HG03460 (cell line): Measurements from ENCODE around the gene PLCXD1.

Experiments
- ATAC-seq: cut with Tn5 transposase; IDR thresholded peaks from one replicate; pipeline ENCODE4 v1.9.1; 2021; ENCODE audit not compliant: unreplicated experiment

The PLCXD1 gene

DNA sequence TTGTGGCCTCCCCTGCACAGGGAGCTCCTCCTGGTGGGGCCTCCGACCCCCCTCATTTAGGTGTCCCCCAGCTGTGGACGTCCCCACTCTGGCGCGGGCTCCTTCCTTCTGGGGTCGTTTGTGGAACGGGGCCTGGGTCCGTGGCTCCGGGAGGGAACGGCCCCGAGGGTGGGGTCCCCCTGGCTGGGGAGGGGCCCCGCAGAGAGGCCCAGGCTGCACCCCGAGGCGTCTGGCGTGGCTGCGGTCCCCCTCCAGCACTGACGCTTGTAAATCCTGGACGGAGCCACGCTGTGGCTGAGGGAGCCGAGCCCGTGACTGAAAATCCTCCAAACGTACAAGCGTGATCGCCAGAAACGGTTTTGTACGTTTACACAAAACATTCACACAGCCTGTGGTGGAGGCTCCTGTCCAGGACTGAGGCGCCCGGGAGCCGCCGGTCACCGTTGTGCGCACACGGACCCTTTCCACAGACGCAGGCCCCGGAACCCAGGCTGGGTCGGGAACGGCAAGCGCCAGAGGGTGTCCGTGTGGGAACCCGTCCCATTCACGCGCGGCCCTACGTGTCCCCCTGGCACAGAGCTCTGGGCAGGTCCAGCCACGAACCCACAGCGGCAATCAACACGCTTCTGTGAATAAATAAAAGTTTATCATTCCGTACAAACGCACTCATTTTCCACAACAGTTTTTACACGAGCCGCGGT, 52.6 kb downstream of the PLCXD1 start:
- no peak for ATAC-seq

DNA sequence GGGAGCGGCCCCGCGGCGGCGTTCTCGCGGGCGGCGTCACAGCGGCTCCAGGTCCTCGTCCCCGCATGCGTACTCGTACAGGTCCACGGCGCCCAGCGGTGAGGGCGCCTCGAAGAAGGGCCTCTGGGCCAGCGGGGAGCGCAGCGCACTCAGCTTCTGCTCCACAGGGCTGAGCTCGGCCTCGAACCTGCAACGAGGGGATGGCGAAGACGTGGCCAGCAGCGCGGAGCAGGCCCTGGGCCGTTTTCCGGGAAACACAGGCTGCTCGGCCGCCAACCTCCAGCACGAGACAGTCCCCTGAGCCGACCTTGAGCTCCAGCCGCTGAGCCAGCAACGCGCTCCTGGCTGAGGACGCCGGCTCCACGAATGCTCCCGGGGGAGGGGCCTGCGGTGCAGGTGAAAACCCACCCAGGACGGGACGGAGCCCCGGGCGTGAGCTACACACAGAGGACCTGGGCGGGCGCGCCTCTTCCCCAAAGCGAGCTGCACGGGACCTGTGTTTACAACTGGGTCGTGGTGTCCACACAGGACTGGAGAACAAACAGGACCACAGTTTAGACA, 53.2 kb downstream of the PLCXD1 start:
- ATAC-seq = no peak

DNA sequence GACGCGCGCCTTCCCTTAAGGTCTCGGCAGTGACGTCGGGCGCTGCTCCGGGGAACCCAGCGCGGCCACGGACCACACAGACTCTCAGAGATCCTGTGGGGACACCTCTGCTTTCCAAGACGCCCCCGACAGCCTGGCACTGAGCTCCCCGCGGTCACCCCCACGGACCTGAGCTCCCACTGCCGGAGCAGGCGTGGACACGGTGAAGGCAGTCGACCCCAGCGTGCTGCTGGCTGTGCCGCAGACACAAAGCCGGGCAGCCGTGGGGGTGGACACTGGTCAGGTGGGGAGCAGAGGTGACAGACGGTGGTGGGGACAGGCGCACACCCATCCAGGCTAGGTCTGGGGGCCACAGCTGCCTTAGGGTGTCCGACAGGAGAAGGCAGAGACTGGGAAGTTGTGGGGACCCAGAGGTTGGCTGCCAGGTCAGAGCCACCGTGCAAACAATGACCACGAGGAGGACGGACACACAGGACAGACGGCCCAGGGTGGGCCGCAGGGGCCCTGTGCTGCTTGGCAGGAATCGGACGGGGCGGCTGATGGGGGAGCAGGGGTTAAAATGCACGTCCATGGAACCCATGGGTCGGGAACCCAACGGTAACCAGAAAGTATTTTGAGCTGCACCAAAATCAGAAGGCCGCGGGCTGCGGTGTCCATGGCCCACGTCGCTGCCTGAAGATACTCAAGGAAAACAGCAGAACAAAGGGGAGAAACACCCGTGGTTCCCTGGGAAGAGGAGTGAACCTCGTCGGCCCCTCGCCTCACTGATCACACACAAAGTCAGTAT, 54.0 kb downstream of the PLCXD1 start:
- no peak for ATAC-seq

DNA sequence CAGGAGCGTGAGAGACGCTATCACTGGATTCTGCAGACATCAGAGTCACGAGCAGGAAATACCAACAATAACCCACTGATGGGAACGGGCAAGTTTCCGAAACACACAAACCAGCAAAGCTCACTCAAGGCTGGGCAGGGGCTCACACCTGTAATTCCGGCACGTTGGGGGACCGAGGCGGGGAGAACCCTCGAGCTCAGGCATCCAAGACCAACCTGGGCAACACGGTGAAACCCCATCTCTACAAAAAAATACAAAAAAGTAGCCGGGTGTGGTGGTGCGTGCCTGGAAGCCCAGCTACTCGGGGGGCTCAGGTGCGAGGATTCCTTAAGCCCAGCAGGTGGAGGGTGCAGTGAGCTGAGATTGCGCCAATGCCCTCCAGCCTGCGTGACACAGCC, 54.6 kb downstream of the PLCXD1 start:
- no peak for ATAC-seq

DNA sequence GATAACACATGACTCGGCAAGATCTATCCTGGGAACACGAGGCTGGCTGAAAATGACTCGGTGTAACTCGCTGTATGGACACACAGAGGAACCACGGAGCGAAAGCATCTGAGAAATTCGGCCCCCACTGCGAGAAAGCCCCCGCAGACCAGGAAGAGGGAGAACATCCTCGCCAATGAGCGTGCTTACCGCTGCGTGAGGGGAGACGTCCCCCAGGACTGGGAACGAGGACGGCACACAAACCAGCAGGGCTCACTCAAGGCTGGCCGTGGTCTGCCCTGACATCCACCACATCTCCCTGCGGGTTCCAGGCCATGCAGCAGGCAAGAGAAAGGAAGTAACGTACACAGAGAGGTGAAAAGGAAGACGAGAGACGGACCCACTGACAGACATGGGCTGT, 55.0 kb downstream of the PLCXD1 start:
- ATAC-seq = no peak

DNA sequence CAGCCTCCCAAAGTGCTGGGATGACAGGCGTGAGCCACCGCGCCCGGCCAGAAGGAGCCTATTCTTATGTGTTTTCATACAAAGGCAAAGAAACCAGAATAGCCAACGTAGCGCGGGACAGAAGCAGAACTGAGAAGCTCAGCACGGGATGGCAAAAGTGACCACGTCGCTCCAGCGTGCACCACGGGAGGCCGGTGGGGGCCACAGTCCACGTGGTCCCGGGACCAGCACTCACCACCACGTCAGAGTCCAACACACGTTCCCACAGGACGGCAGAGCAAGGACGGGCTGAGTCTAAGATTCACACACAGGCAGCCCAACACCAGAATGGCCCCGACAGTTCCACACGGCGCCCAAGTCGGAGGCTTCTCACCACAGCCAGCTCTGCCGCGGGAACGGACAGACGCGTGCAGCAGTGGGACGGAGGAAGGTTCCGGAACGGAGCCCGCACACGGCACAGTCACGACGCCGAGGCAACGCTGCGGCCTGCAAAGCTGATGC, 56.2 kb downstream of the PLCXD1 start:
- ATAC-seq = no peak

DNA sequence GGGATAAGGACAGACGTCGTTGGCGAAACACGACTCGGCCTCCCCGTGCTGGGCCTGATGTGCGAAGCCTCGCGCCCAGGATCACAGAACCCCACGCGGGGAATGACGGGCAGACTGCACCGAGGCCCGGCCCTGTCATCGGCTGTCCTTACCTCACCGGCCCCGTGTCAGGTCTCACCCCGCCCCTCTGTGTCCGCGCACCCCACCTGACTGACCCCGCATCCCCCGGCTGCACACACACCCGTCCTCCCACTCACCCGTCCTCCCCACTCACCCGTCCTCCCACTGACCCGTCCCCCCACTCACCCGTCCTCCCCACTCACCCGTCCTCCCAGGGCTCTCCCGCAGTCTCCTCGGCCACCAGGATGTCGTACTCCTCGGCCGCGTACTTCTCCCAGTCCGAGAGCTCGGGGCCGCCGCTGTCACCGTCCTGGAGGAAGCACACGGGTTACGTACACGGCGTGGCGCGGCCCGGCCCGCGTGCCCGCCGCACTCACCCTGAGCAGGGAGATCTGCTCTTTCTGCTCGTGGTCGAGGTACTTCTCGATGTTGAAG, 57.2 kb downstream of the PLCXD1 start:
- no peak for ATAC-seq

DNA sequence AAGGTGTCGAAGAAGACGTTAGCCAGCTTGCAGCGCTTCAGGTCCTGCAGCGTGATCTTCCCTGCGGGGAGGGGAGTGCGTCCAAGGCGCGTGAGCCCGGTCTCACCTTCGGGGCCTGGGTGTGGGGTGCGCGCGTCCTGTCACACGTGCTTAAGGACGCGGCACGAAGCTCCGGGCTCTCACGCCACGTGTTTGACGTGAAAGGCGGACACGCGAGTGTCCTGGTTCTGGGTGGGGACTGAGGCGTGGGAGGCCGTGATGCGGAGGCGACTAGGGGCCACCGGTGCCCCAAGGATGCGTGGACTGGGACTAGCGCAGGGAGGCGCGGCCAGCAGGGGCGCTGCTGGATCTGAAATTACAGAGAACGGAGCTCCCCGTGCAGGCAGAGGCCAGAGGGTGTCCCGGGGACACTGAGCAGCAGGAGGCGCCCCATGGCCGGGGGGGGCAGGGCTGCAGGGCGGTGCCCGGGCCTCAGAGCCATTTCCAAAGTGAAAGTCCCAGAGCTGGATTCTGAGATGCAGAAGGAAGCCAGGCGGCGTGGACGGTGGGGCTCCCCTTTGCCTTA, 57.7 kb downstream of the PLCXD1 start:
- ATAC-seq = no peak

DNA sequence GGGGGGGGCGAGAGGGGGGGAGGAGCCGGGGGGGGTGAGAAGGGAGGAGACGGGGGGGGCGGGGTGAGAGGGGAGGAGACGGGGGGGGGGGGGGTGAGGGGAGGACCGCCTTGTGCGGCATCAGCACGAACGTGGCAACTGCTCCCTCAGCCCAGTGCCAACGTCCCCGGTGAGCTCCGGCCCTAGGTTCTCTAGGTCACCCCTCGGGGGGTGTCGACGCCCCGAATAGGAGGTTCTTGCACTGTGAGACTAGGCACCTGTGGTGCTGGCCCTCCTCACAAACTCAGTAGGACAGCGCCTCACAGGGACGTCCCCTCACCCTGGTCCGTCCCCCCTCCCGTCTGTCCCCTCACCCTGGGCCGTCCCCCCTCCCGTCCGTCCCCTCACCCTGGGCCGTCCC, 58.9 kb downstream of the PLCXD1 start:
- no peak for ATAC-seq

DNA sequence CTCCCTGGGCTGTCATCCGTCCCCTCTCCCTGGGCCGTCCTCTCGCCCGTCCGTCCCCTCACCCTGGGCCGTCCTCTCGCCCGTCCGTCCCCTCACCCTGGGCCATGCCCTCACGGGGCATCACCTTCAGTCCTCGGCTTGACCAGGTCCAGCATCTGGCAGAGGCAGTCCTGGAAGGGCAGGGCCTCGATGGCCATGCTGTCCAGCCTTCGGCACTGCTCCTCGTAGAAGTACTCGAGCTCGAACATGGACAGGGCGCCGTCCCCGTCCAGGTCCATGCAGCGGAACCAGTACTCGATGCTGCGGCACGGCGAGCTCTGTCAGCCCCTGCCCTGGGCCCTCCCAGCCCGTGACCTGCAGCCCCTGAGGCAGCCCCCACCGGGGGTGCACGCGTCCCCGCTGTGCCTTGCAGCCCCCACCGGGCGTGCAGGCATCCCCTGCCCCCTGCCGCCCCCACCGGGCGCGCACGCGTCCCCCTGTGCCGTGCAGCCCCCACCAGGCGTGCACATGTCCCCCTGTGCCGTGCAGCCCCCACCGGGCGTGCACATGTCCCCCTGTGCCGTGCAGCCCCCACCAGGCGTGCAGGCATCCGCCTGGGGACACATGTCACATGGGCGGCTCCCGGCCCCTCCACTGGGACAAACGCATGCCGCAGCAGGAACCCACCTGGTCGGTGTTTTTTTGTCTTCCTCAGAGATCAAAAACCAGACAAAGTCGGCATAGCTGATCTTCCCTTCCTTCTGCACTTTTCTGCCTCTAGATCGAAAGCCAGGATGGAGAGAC, 59.7 kb downstream of the PLCXD1 start:
- no peak for ATAC-seq

DNA sequence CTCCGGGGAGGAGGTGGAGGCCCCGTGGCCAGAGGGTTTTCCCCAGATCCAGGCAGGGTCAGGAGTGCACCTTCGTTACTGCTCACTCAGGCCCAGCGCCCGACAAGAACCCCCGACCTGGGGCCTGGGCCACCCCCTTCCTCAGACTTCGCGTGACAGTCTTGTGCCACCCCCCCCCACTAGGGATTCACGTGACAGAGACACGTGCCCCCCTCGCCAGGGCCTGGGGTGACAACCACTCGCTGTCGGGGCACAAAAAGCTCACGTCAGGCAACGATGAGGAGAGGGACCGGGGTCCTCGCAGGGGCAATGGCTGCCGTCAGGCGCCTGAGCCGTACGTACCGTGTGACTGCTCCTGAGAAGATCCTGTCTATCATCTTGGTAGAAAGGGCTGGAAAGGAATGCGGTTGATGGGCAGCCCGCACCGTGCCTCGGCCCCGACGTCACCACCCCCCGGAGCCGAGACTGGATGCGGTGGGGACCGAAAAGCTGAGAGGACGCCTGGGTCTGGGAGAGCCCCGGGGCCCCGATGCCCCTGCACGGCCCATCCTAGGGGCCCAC, 60.4 kb downstream of the PLCXD1 start:
- ATAC-seq = no peak

DNA sequence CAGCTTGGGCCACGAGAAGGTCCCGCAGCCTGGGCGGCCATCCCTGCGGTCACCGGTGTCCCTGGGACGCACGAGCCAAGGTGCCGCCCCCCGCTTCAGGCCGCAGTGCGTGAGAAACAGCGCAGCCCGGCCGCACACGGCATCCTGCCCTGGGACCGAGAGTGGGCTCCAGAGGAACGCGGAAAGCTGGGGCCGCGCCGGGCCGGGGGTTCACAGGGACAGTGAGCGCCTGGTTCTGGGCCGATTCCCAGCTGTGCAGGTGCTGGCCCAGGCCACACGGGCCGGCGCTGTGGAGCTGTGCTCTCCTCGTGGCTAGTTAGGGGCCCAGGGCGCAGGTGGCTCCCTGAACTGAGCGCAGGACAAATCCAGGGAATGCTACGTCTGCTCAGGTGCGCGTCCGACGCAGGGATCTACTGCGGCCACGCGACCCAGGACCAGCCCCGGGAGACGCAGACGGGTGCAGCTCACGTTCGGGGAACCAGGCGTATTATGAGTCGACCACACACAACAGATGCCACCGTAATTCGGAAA, 63.3 kb downstream of the PLCXD1 start:
- no peak for ATAC-seq

DNA sequence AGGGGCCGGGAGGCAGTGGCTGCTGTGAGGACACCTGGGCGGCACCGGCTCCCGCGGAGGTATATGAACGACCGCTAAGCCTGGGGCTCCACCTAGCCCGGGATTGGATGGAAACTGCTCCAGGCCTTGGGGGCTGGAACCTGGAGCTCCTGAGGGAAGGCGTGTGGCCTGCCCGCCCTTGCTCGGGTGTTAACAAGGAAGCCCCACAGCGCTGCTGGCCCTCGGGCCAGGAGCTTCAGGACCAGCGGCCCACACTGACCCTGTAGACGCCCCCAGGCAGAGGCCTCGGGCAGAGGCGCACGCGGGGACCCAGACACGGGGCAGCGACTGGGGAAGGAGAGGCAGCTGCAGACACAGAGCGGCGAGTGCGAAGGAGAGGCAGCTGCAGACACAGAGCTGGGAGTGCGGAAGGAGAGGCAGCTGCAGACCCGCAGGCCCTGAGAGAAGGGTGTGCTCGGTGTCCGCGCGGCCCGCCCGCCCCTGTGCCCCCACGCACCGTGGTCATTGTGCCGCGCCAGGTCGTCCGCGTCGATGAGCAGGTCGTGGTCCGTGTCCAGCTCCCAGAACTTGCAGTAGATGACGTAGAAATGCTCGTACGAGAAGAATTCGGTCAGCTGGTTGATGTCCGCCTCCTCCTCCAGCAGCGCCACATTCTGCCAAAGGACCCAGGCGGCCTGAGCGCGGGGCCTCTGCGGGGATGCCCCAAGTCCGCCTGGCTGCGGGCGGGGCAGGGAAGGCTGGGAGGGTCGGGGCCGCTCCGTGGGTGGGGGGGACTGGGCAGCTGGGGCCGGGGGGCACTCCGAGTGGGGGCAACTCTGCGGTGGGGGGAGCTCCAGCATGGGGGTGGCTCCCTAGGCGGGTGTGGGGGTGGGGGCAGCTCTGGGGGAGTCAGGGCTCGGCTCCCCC, 64.1 kb downstream of the PLCXD1 start:
- ATAC-seq = no peak

DNA sequence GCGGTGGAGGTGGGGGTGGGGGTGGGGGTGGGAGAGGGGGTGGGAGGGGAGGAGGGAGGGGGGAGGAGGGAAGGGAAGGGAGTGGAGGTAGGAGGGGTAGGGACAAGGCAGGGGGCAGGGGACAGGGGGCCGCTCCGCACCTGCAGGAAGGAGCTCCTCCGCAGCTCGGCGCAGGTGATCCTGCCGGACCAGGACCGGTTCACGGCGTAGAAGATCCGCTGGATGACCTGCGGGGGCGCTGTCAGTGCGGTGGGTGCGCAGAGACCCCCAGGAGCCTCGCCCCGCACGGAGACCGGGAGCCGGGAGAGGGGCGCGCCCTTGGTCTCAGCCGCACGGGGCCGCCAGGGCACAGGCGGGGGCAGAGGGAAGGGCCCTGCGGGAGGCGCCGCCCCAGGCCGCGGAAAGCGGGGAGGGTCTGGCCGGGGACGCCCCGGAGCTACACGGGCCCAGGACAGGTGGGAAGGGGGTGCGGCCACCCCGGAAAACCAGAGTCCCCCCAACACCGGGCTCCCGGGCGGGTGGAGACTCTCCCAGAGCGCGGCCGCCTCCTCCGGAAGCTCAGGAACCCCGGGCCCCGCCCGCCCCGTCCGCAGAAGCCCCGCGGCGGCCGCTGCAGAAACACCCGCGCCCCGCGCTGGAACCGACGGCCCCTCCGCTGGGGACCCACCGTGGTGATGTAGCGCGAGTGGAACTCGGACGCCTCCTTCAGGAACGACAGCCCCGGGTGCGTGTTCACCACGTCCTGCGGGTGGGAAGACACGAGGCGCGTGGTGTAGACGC, 65.0 kb downstream of the PLCXD1 start:
- ATAC-seq = no peak

DNA sequence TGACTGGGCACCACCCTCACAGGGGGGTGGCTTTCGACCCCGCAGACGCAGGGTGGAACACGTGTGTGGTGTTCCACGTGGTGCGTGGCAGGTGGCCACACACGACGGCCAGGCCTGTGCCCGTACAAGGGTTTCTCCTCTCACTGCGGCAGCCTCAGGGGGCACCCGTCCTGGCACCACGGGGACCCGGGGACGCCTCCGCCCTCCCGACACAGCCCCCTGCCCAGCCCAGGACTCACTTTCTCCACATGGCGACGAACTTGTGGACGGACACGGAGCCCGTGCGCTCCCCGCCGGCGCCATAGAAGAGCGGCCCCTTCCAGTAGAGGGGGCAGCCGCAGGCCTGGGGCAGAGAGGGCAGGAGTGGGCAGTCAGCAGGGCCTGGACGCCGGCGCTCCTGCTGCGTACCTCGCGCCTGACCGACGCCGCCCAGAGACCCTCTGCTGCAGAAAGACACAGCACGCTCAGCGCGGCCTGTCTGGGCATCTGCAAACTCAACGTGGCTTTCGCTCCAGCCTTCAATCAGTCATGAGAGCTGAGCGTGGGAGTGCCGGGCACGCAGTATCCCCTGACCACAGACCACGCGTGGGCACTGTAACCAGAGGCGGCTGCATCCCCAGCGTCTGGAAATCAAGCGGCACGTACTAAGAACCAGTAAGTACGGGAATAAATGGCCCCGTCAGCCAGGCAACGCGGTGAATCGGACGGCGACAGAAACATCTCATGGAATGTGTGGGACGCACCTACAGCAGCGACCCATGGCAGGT, 66.4 kb downstream of the PLCXD1 start:
- ATAC-seq = no peak

DNA sequence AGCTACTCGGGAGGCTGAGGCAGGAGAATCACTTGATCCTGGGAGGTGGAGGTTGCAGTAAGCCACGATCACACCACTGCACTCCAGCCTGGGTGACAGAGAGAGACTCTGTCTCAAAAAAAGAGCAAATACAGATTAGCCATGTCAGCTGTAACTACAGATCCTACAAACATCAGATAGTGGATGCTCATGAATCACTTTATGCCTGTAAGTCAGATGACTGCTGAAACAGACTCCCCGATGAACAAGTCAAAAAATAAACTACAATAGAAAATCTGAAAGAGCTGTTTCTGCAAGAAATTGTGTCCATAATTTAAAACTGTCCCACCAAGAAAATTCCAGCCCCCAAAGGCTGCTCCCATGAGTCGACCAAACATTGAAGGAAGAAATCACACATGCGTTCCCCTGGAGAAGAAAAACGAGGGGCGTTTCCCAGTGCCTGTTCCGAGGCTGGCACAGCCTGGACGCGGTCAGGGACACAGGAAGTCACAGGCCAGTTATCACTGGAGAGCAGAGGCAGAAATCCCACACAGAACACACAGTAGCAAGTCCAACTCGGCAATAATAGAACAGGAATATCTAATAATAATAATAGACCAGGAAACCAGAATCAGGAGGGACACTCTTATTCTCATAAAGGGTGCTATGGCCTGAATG, 67.4 kb downstream of the PLCXD1 start:
- no peak for ATAC-seq

DNA sequence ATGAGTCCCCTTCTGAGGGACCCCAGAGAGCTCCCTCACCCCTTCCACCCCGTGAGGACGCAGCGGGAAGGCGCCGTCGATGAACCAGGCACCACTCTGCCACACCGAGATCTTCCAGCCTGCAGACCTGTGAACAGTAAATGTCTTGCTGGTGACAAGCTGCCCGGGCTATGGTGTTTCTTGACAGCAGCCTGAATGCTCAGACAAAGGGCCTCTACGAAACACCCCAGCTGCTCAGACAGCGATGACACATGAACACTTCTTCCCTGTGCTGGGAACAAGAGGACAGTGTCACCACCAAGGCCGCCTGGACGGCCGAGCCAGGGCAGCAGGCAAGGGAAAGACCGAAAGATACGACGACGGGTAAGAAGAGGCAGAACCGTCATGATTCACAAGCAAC, 68.0 kb downstream of the PLCXD1 start:
- ATAC-seq = no peak
